GM12891 (cell line): Measurements from ENCODE around the gene TPST1.
"Not testable (repeated sequence)": the region's sequence is repeated elsewhere in the genome, so short reads cannot be mapped to it uniquely, and the experiment has no call there.

ENCODE experiments used
- DNase-seq: peaks from one replicate; pipeline ENCODE4 v3.0.0; 2011; ENCODE audit warnings: low spot score; ENCODE audit not compliant: insufficient read length
- FAIRE-seq: peaks from 2 replicates; lab custom pipeline; 2011; peaks lifted over from hg19 to GRCh38; lab: Jason Lieb, UNC
- PAX5 ChIP-seq: IDR thresholded peaks from 2 replicates; pipeline ENCODE4 v1.6.1; 2011; ENCODE audit warnings: low read length, moderate library complexity, mild to moderate bottlenecking; ENCODE audit not compliant: insufficient read depth, severe bottlenecking
- POLR2A ChIP-seq: IDR thresholded peaks from 2 replicates; pipeline ENCODE4 v1.6.1; 2011; ENCODE audit warnings: low read depth, low read length, control low read depth
- POLR2AphosphoS5 ChIP-seq: IDR thresholded peaks from 2 replicates; pipeline ENCODE4 v1.6.1; 2011; ENCODE audit warnings: low read depth, low read length, control low read depth
- POU2F2 ChIP-seq: IDR thresholded peaks from 2 replicates; pipeline ENCODE4 v1.6.1; 2011; ENCODE audit warnings: low read depth, mild to moderate bottlenecking, control low read depth, low read length, moderate library complexity
- SPI1 ChIP-seq: IDR thresholded peaks from 2 replicates; pipeline ENCODE4 v1.6.1; 2011; ENCODE audit warnings: low read depth, low read length, control low read depth
- TAF1 ChIP-seq: IDR thresholded peaks from 2 replicates; pipeline ENCODE4 v1.6.1; 2011; ENCODE audit warnings: low read depth, low read length, control low read depth

The TPST1 gene

GRCh38 chr7:66400400-66400799 is 195.3 kb downstream of the TPST1 start:
- no peak for DNase-seq
- FAIRE-seq, result no peak
- TF ChIP-seq TAF1 (no peak), POLR2AphosphoS5 (no peak), SPI1 (no peak), POLR2A (no peak), POU2F2 (no peak), PAX5 (no peak)

GRCh38 chr7:66401126-66401525 is 196.0 kb downstream of the TPST1 start:
- FAIRE-seq, result not testable (repeated sequence)

GRCh38 chr7:66401932-66402331 is 196.8 kb downstream of the TPST1 start:
- not testable (repeated sequence) for FAIRE-seq, DNase-seq

More at GRCh38 chr7:66401126-66401525, 196.0 kb downstream of the TPST1 start:
- DNase-seq, result not testable (repeated sequence)

GRCh38 chr7:66403564-66403963 is 198.4 kb downstream of the TPST1 start:
- FAIRE-seq, result no peak
- TF ChIP-seq SPI1 (no peak), POLR2AphosphoS5 (no peak), POU2F2 (no peak), POLR2A (no peak), TAF1 (no peak), PAX5 (no peak)
- DNase-seq, result no peak

DNA sequence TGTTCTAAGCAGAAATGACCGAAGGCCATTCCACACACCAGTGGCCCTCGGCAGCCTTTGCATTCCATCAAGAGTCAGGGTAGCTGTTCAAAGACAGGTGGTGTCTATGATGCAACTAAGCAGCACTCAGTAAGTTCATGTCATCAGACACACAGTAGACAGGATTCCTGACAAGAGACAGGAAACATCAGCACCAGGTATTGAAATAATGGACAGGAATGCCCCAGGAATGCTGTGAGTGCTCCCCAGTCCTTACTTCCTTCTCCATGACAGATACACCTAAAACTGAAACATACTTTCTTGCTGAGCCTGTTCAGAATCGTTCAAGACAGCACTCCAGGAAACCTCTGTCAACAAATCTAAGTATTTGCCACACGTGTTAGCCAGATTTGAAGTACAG is 204.4 kb downstream of the TPST1 start:
- DNase-seq (no peak), FAIRE-seq (no peak)
- no peak for TF ChIP-seq PAX5
- no peak for TF ChIP-seq TAF1
- no peak for TF ChIP-seq POLR2A
- TF ChIP-seq SPI1, result no peak
- TF ChIP-seq POLR2AphosphoS5, result no peak
- TF ChIP-seq POU2F2, result no peak
